GM12865 (cell line): ENCODE measurements around the gene MTA3.
A peak's percentile ranks its signal among the peaks of the same experiment; 100 is the strongest.

Experiments
- DNase-seq: peaks from one replicate; pipeline ENCODE4 v3.0.0; 2010; ENCODE audit warnings: low read depth
- H3K4me3 ChIP-seq: 2 replicates; pipeline ENCODE4 v1.5.1; 2011; ENCODE audit warnings: mild to moderate bottlenecking, low read depth, low read length, control low read depth
- CTCF ChIP-seq: IDR thresholded peaks from 2 replicates; pipeline ENCODE4 v1.5.1; 2011; ENCODE audit warnings: low read length, control low read depth, low read depth, inconsistent platforms; ENCODE audit not compliant: insufficient read depth; ENCODE audit errors: missing control alignments

The MTA3 gene

GRCh38 chr2:42545023-42545721 lies 23.3 kb upstream of the MTA3 start:
- no peak overlapping the region for H3K4me3 ChIP-seq
- no peak for DNase-seq
- no peak for TF ChIP-seq CTCF

- H3K4me3 ChIP-seq = no peak overlapping the region
- TF ChIP-seq CTCF = no peak
- no peak for DNase-seq
Measured at GRCh38 chr2:42545841-42546390, 22.5 kb upstream of the MTA3 start.

GRCh38 chr2:42547014-42547413 lies 21.4 kb upstream of the MTA3 start:
- DNase-seq = peak; percentile 10
- TF ChIP-seq CTCF = no peak
- no peak overlapping the region for H3K4me3 ChIP-seq

GRCh38 chr2:42547446-42548295 lies 20.8 kb upstream of the MTA3 start:
- DNase-seq = no peak
- H3K4me3 ChIP-seq = no peak overlapping the region
- TF ChIP-seq CTCF = no peak

GRCh38 chr2:42550870-42551269 lies 17.6 kb upstream of the MTA3 start:
- no peak for DNase-seq
- no peak overlapping the region for H3K4me3 ChIP-seq
- no peak for TF ChIP-seq CTCF

- no peak for DNase-seq
- no peak for TF ChIP-seq CTCF
- H3K4me3 ChIP-seq = no peak overlapping the region
Measured at GRCh38 chr2:42554392-42554791, 14.0 kb upstream of the MTA3 start.
